Naive thymus-derived CD8-positive, alpha-beta T cell (primary cell): ENCODE results near the gene KCNQ4. TPM values are rescaled to one million over a fixed set of nuclear protein-coding genes. Genes with fewer than 3 reads are reported as not detected.

Experiments
- ATAC-seq, 2 donors: fragments of 150-1000 bp; cut with Tn5 transposase in 1 of 2; sonication (Bioruptor Pico), chemical (Tn5 transposase) in 1 of 2; 1 replicate in 1 of 2; 2 replicates in 1 of 2; pipeline ENCODE4 v1.10.0; 2021; ENCODE audit warnings: mild to moderate bottlenecking in 2 of 2, moderate library complexity in 2 of 2
- POLR2A ChIA-PET: fragments of 350-600 bp; sonication (Branson Sonifier 250); formaldehyde crosslinking; loops from one replicate; lab custom pipeline; 2021; ENCODE audit warnings: antibody characterized with exemption; lab: Charles Lee
- DNase-seq, 10 donors: peaks; one replicate each; pipeline versions ENCODE4 v3.0.0 to v3.0.0-alpha.2; 2020 to 2022
- H3K27ac Mint-ChIP-seq, 10 donors: one replicate each; pipeline ENCODE4 v1.8.0; 2020 to 2022; ENCODE audit warnings: mild to moderate bottlenecking in 10 of 10, mixed read lengths in 10 of 10, moderate library complexity in 4 of 10, inconsistent platforms in 1 of 10
- H3K27me3 Mint-ChIP-seq, 5 donors: one replicate each; pipeline ENCODE4 v1.8.0; 2021 to 2022; ENCODE audit warnings: mixed read lengths in 5 of 5
- H3K36me3 Mint-ChIP-seq, 3 donors: one replicate each; pipeline ENCODE4 v1.8.0; 2020 to 2022; ENCODE audit warnings: mixed read lengths in 3 of 3, mild to moderate bottlenecking in 2 of 3, inconsistent platforms in 1 of 3
- H3K4me1 Mint-ChIP-seq, 4 donors: one replicate each; pipeline ENCODE4 v1.8.0; 2021 to 2022; ENCODE audit warnings: mixed read lengths in 4 of 4
- H3K4me3 Mint-ChIP-seq, 10 donors: one replicate each; pipeline ENCODE4 v1.8.0; 2020 to 2022; ENCODE audit warnings: mild to moderate bottlenecking in 10 of 10, mixed read lengths in 10 of 10, moderate library complexity in 6 of 10, inconsistent platforms in 1 of 10
- H3K9me3 Mint-ChIP-seq, 9 donors: one replicate each; pipeline ENCODE4 v1.8.0; 2020 to 2022; ENCODE audit warnings: mixed read lengths in 9 of 9, mild to moderate bottlenecking in 3 of 9, inconsistent platforms in 1 of 9, moderate library complexity in 1 of 9
- polyA plus RNA-seq, 3 donors: library from polyadenylated mRNA; unstranded; fragments of 300-500 nt; fragmentation: Illumina TruSeq; gene quantifications; one replicate each; pipeline ENCODE4 v1.2.3, GENCODE V29; 2021
- total RNA-seq, 8 experiments: library from RNA in 2 of 8; stranded (reverse) in 2 of 8; gene quantifications; one replicate each; pipeline ENCODE4 v1.2.3 and lab custom pipeline; 2021 to 2026

The KCNQ4 gene
- total and polyA plus RNA-seq, 5 experiments from 2014 or later = 0.08 to 0.25 (median 0.17) TPM

GRCh38 chr1:40819101-40819500 lies 35.5 kb downstream of the KCNQ4 start:
- H3K9me3 Mint-ChIP-seq = no peaks in the 10 kb centered on the region

DNA sequence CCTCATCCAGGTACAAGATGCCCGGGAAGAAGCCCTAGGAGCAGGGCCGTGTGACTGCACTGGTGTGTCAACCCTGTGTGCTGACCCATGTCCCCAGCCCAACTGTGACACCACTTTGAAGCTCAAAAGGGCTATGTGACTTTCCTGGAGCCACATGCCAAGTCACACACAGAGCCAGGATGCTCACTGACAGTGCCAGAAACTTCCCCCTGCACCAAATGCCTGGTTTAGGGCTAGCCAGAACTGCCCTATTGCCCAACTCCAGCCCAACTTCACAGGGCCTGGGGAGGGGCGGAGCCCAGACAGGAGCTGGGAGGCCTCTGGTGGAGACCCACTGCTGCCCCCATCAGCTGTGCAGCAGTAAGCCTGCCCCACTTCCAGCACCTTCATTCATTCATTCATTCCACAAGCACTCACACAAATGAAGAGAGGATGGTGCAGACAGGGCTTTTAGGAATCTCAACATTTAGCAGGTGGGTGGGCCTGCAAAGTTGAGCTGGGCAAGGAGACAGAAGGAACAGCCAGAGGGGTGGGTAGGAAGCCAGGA lies 36.7 kb downstream of the KCNQ4 start:
- Mint-ChIP-seq H3K9me3 (no peaks in the 10 kb centered on the region), H3K4me3 (peak overlapping the region in 1 of 10 donors; percentile 86), H3K36me3 (no peaks in the 10 kb centered on the region), H3K4me1 (peaks cover 13 to 30% (median 20%) of the 10 kb centered on the region in 4 donors), H3K27me3 (peaks cover 0 to 2% (median 0%) of the 10 kb centered on the region in 5 donors), H3K27ac (peak overlapping the region in 4 of 10 donors; percentile 8 to 39 (median 27))
- POLR2A ChIA-PET = interaction anchor here (0.7 to 1.7 kb wide), 2 partner anchors 41 to 61 kb away, joined by 3 to 5 read pairs; no protein-coding TSS in a partner anchor
- no peak for DNase-seq
- no peak for ATAC-seq

More at GRCh38 chr1:40819101-40819500, 35.5 kb downstream of the KCNQ4 start:
- peaks cover 0 to 2% (median 0%) of the 10 kb centered on the region in 5 donors for H3K27me3 Mint-ChIP-seq
- H3K27ac Mint-ChIP-seq = peak overlapping the region in 6 of 10 donors; percentile 41 to 91 (median 75)
- peaks cover 7 to 18% (median 12%) of the 10 kb centered on the region in 4 donors for H3K4me1 Mint-ChIP-seq
- POLR2A ChIA-PET = interaction anchor here (0.7 to 0.9 kb wide), 3 partner anchors 11 to 36 kb away, joined by 3 read pairs; no protein-coding TSS in a partner anchor
- ATAC-seq (no peak), DNase-seq (no peak)
- H3K4me3 Mint-ChIP-seq = peak overlapping the region in 9 of 10 donors; percentile 40 to 90 (median 82)
- no peaks in the 10 kb centered on the region for H3K36me3 Mint-ChIP-seq

DNA sequence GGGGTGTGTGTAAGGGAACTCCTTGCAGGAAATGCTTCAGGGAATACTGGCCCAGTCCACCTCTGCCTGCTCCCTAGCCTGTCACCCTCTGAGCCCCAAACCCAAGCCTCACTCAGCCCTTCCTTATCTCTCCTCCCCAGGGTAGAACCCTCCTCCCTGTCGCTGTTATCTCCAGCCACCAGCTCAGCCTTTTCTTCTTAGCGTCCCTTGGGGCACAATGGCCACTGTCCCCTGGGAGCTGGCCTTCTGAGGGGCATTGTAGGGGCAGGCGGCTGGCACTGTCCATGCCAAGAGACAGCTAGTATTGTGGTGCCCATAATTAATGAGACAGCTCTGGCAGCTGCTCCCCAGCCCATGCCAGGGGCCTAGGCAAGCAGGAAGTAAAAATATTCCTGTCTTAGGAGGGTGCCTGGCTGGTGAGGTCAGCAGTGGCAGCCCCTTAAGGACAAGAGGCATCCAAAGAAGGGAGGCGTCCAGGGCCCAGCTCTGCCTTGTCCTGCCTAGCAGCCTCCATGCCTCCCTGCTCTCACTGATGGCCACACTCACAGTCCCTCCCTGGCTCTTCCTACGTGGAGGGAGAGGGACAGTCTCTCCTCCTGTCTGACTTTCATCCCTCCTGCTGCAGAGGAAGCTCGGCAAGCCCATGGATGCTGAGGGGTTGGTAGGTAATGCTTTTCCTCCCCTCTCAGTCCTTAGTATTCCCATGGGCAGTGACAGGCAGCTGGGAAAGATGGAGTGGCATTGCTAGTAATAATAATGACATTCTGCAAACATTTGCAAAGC lies 37.5 kb downstream of the KCNQ4 start:
- Mint-ChIP-seq H3K4me3 (no peak overlapping the region), H3K4me1 (peaks cover 15 to 38% (median 28%) of the 10 kb centered on the region in 4 donors), H3K27me3 (peaks cover 0 to 2% (median 0%) of the 10 kb centered on the region in 5 donors), H3K36me3 (no peaks in the 10 kb centered on the region), H3K9me3 (no peaks in the 10 kb centered on the region), H3K27ac (peak overlapping the region in 3 of 10 donors; percentile 16 to 56 (median 35))
- POLR2A ChIA-PET = interaction anchor here (1.7 kb wide), 1 partner anchor 40 kb away, joined by 5 read pairs; no protein-coding TSS in a partner anchor
- no peak for ATAC-seq
- no peak for DNase-seq

- H3K27me3 Mint-ChIP-seq = no peaks in the 10 kb centered on the region
- H3K4me1 Mint-ChIP-seq = peaks cover 19 to 50% (median 31%) of the 10 kb centered on the region in 4 donors
- peak overlapping the region in 1 of 10 donors; percentile 71 for H3K27ac Mint-ChIP-seq
- no peaks in the 10 kb centered on the region for H3K9me3 Mint-ChIP-seq
- ATAC-seq (no peak), DNase-seq (no peak)
- POLR2A ChIA-PET = interaction anchor here (0.9 kb wide), 1 partner anchor 52 kb away, joined by 5 read pairs; no protein-coding TSS in a partner anchor
- no peak overlapping the region for H3K4me3 Mint-ChIP-seq
- no peaks in the 10 kb centered on the region for H3K36me3 Mint-ChIP-seq
Measured at GRCh38 chr1:40822890-40823289, 39.3 kb downstream of the KCNQ4 start.

DNA sequence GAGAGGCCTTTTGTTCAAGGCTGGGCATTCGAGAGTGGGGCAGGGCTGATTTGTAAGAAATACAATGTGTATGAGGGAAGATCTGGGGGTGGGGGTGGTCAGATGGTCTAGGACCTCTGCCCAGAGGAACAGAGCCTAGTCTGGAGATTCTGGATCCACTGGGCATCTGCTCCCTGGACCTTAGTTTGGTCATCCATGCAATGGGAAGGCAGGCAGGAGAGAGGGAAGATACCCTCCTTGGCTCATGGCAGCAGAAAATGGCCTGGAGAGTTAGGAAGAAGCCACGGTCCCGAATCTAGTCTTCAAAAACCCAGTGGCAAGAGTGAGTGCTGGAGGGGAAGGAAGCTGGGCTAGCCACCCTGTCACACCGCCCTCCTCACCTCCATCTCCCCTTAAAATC lies 39.8 kb downstream of the KCNQ4 start:
- ATAC-seq (no peak), DNase-seq (no peak)
- Mint-ChIP-seq H3K36me3 (no peaks in the 10 kb centered on the region), H3K4me1 (peaks cover 19 to 48% (median 30%) of the 10 kb centered on the region in 4 donors), H3K27ac (no peak overlapping the region), H3K4me3 (no peak overlapping the region), H3K27me3 (no peaks in the 10 kb centered on the region), H3K9me3 (no peaks in the 10 kb centered on the region)
- POLR2A ChIA-PET = interaction anchor here (0.9 kb wide), 1 partner anchor 52 kb away, joined by 5 read pairs; no protein-coding TSS in a partner anchor

DNA sequence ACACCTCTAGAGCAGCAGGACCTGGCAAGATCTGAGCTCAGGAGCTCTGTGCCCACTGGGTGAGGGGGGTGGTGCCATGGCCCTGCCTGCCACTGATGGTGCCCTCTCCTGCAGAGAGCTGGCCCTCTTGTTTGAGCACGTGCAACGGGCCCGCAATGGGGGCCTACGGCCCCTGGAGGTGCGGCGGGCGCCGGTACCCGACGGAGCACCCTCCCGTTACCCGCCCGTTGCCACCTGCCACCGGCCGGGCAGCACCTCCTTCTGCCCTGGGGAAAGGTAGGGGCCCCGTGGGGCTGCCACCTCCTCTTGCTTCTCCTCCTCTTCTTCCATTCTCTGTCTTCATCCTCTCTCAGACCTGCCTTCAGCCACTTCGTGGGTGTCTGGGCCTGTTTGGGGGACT lies 40.4 kb downstream of the KCNQ4 start:
- Mint-ChIP-seq H3K9me3 (no peaks in the 10 kb centered on the region), H3K27ac (peak overlapping the region in 1 of 10 donors; percentile 87), H3K4me1 (peaks cover 15 to 42% (median 25%) of the 10 kb centered on the region in 4 donors), H3K27me3 (no peaks in the 10 kb centered on the region), H3K4me3 (no peak overlapping the region), H3K36me3 (no peaks in the 10 kb centered on the region)
- POLR2A ChIA-PET = interaction anchor here (1.0 kb wide), 1 partner anchor 38 kb away, joined by 4 read pairs; the partner anchor contains the start of gene CITED4
- ATAC-seq = no peak
- no peak for DNase-seq

- no peaks in the 10 kb centered on the region for H3K9me3 Mint-ChIP-seq
- H3K27ac Mint-ChIP-seq = peak overlapping the region in 3 of 10 donors; percentile 15 to 69 (median 65)
- ATAC-seq (no peak), DNase-seq (no peak)
- H3K36me3 Mint-ChIP-seq = no peaks in the 10 kb centered on the region
- H3K27me3 Mint-ChIP-seq = no peaks in the 10 kb centered on the region
- peaks cover 13 to 34% (median 24%) of the 10 kb centered on the region in 4 donors for H3K4me1 Mint-ChIP-seq
- POLR2A ChIA-PET = interaction anchor here (1.0 kb wide), 1 partner anchor 37 kb away, joined by 4 read pairs; the partner anchor contains the start of gene CITED4
- peak overlapping the region in 5 of 10 donors; percentile 6 to 52 (median 29) for H3K4me3 Mint-ChIP-seq
Measured at GRCh38 chr1:40824591-40825434, 41.2 kb downstream of the KCNQ4 start.

DNA sequence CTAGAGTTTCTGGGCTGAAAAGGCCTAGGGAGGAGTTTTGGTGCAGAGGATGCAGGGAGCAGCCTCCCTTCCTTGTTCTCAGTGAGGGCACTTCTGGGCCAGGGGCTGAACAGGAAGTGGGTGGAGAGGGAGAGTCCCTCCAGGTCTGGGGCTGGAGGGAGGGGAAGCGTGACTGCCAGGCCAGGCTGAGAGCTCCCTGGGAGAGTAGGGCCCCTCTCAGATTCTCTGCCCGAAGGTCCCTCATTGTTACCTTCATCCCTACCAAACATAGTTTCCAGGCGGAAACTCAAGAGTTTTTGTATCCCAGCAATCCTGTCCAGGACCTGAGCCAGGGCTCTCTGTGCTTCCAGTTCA lies 41.8 kb downstream of the KCNQ4 start:
- ATAC-seq = peak in 1 of 2 donors; percentile 25
- Mint-ChIP-seq H3K36me3 (no peaks in the 10 kb centered on the region), H3K27ac (peak overlapping the region in 4 of 10 donors; percentile 8 to 84 (median 42)), H3K4me1 (peaks cover 13 to 33% (median 24%) of the 10 kb centered on the region in 4 donors), H3K4me3 (peak overlapping the region in 5 of 10 donors; percentile 6 to 52 (median 29)), H3K9me3 (no peaks in the 10 kb centered on the region), H3K27me3 (no peaks in the 10 kb centered on the region)
- POLR2A ChIA-PET = no interaction called here
- DNase-seq = no peak

- Mint-ChIP-seq H3K36me3 (no peaks in the 10 kb centered on the region), H3K4me1 (peaks cover 13 to 33% (median 24%) of the 10 kb centered on the region in 4 donors), H3K9me3 (no peaks in the 10 kb centered on the region), H3K27ac (peak overlapping the region in 4 of 10 donors; percentile 57 to 85 (median 82)), H3K4me3 (peak overlapping the region in 4 of 10 donors; percentile 34 to 76 (median 44)), H3K27me3 (no peaks in the 10 kb centered on the region)
- POLR2A ChIA-PET = no interaction called here
- DNase-seq = no peak
- ATAC-seq = no peak
Measured at GRCh38 chr1:40825996-40826395, 42.4 kb downstream of the KCNQ4 start.

DNA sequence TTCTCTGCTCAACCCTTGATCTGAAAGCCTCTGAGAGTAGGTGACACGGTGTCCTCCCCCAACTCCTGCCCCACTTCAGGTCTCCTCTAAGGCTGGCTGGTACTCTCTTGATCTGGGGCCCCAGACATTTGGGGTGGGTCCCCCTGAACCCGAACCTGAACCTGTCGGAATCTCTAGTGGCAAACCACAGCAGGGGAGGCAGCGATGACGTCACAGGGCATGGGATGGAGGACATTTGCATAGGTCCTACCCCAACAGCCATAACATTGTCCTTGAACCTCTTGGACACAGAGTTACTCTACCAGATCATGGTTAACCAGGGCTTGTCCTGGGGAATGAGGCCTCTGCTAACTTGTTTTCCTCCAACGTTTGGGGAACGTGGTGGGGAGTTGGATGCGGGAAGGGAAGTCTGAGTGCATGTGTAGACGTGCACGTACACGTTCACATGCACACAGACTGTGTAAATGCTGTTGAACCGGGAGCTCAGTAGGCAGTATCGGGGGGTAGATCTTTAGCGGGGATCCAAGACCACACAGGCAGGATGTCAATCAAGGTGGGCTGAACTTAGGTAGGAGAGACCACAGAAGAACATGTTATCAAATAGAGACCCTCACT lies 46.2 kb downstream of the KCNQ4 start:
- Mint-ChIP-seq H3K9me3 (no peaks in the 10 kb centered on the region), H3K27me3 (no peaks in the 10 kb centered on the region), H3K4me3 (no peak overlapping the region), H3K4me1 (peaks cover 13 to 26% (median 20%) of the 10 kb centered on the region in 4 donors), H3K27ac (no peak overlapping the region), H3K36me3 (no peaks in the 10 kb centered on the region)
- DNase-seq (no peak), ATAC-seq (no peak)
- POLR2A ChIA-PET = no interaction called here

GRCh38 chr1:40830419-40830943 lies 46.9 kb downstream of the KCNQ4 start:
- Mint-ChIP-seq H3K27ac (no peak overlapping the region), H3K9me3 (no peaks in the 10 kb centered on the region)

More at GRCh38 chr1:40830419-40830943, 46.9 kb downstream of the KCNQ4 start:
- ATAC-seq (no peak), DNase-seq (no peak)
- Mint-ChIP-seq H3K4me3 (no peak overlapping the region), H3K36me3 (no peaks in the 10 kb centered on the region), H3K27me3 (no peaks in the 10 kb centered on the region), H3K4me1 (peaks cover 7 to 18% (median 12%) of the 10 kb centered on the region in 4 donors)
- POLR2A ChIA-PET = no interaction called here
